ENCODE data around the gene FAM50B.

DNA sequence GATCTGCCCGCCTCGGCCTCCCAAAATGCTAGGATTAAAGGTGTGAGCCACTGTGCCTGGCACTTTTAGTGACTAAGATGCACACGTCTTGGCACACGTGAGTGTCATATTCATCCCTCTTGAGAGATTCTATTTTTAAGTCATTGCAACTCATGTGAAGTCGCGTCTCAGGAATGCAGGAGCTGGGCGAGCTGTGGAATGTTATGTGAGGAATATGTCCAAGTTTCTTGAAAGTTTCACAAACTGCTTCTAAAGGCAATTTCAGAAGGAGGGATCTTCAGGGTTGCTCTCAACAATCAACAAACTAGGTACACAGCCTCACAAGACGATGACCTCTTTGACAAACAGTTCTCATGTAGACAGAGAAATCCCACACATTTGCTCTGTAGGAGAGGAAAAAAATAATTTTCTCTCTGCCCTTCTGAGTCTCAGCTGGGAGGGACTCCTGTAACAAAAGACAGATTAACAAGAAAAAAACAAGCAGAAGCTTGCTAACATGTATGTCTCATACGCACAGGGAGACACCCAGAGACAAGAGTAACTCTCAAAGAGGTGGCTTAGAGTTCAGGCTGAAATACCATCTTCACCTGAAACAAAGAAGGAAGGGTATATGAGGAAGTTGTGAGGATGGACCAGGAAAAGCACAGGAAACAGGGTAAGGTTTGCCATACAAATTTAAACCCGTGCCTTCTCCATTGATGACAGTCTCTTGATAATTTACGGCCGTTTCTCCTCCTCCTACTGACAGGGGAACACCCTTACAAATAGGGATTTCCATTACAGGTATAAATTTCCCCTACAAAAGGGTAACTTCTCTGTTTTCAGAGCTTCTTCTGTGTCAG lies 45.3 kb upstream of the FAM50B start:
- peak; percentile 85 to 88 for TF ChIP-seq POLR2AphosphoS5 (IDR thresholded peaks at IDR 0.05)
- no peak for TF ChIP-seq CTCF (IDR thresholded peaks at IDR 0.05)
- TF ChIP-seq POLR2A (IDR thresholded peaks at IDR 0.05; ENCODE audit: low read depth): no peak
